MCF 10A (cell line): ENCODE measurements around the gene GSDMA. TPM values are rescaled to one million over a fixed set of nuclear protein-coding genes. Genes with fewer than 3 reads are reported as not detected.

Experiments
- BruUV-seq: library from RNA; stranded (reverse); fragments of 400-500 nt; replicated peaks from 2 replicates; lab custom pipeline; 2021; lab: Mats Ljungman, UMichigan
- CTCF ChIA-PET: fragments of 300-600 bp; sonication (Branson Sonifier 250); formaldehyde crosslinking; extraction: SDS; loops from one replicate; lab custom pipeline; 2021; ENCODE audit warnings: antibody characterized with exemption, inconsistent platforms; lab: Yijun Ruan, JAX
- POLR2A ChIA-PET: fragments of 300-600, 350-650 bp; sonication (Branson Sonifier 250); formaldehyde crosslinking; extraction: SDS; loops from one replicate; lab custom pipeline; 2020; ENCODE audit warnings: antibody characterized with exemption, inconsistent platforms; lab: Yijun Ruan, JAX
- DNase-seq: peaks from one replicate; pipeline ENCODE4 v3.0.0-alpha.2; 2018; ENCODE audit not compliant: unreplicated experiment
- H3K27ac Mint-ChIP-seq: one replicate; pipeline ENCODE4 v1.8.0; 2022; ENCODE audit warnings: mild to moderate bottlenecking, low read depth, mixed read lengths; ENCODE audit not compliant: unreplicated experiment
- H3K27me3 Mint-ChIP-seq: one replicate; pipeline ENCODE4 v1.8.0; 2022; ENCODE audit warnings: mixed read lengths; ENCODE audit not compliant: insufficient read depth, unreplicated experiment
- H3K36me3 Mint-ChIP-seq: one replicate; pipeline ENCODE4 v1.8.0; 2022; ENCODE audit warnings: mild to moderate bottlenecking, moderate library complexity, mixed read lengths; ENCODE audit not compliant: insufficient read depth, unreplicated experiment
- H3K4me1 Mint-ChIP-seq: one replicate; pipeline ENCODE4 v1.8.0; 2022; ENCODE audit warnings: mixed read lengths; ENCODE audit not compliant: insufficient read depth, unreplicated experiment
- H3K4me3 Mint-ChIP-seq: one replicate; pipeline ENCODE4 v1.8.0; 2022; ENCODE audit warnings: mild to moderate bottlenecking, moderate library complexity, mixed read lengths; ENCODE audit not compliant: unreplicated experiment
- H3K9me3 Mint-ChIP-seq: one replicate; pipeline ENCODE4 v1.8.0; 2022; ENCODE audit warnings: mixed read lengths; ENCODE audit not compliant: unreplicated experiment
- CTCF ChIP-seq: fragments of 200-600 bp; IDR thresholded peaks from one replicate; pipeline ENCODE4 v1.8.0; 2022; ENCODE audit warnings: antibody characterized with exemption, mild to moderate bottlenecking; ENCODE audit not compliant: unreplicated experiment
- intact Hi-C: fragments of 100-400 bp; cut with micrococcal nuclease; formaldehyde crosslinking; loops from 2 replicates; pipeline ENCODE4 v1.14.1; 2022
- total RNA-seq: library from RNA; stranded (reverse); gene quantifications from 2 replicates; pipeline ENCODE4 v1.2.3, GENCODE V29; 2022

Gene GSDMA
- total RNA-seq, 1 experiment from 2014 or later, result 0.77 TPM

DNA sequence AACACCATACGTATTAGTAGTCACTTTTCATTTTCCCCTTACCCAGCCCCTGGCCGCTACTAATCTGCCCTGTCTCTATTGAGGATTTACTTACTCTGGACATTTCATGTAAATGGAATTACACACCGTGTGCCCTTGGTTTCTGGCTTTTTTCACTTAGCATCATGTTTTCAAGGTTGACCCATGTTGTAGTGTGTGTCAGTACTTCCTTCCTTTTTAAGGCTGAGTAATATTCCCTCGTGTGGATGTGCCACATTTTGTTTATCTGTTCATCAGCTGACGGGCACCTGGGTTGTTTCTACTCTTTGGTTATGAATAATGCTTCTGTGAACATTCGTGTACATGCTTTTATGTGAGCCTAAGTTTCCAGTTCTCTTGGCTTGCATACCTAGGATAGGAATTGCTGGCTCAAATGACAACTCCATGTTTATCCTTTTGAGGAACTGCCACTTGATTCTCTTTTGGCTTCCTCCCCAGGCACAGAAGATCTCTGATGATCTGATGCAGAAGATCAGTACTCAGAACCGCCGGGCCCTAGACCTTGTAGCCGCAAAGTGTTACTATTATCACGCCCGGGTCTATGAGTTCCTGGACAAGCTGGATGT lies 25.5 kb downstream of the GSDMA start:
- no peak for TF ChIP-seq CTCF
- H3K36me3 Mint-ChIP-seq, result peaks cover 98% of the 10 kb centered on the region
- POLR2A ChIA-PET, result no interaction called here
- CTCF ChIA-PET, result interaction anchor here (0.6 to 0.8 kb wide), 3 partner anchors 40 to 300 kb away, joined by 3 to 4 read pairs (median 4); no protein-coding TSS in a partner anchor
- BruUV-seq, result no TSS peak
- H3K4me1 Mint-ChIP-seq, result no peaks in the 10 kb centered on the region
- H3K27ac Mint-ChIP-seq, result no peak overlapping the region
- H3K27me3 Mint-ChIP-seq, result no peaks in the 10 kb centered on the region
- H3K4me3 Mint-ChIP-seq, result no peak overlapping the region
- intact Hi-C loops, result no loop called here
- no peak for DNase-seq
- H3K9me3 Mint-ChIP-seq, result no peaks in the 10 kb centered on the region

- H3K27me3 Mint-ChIP-seq, result no peaks in the 10 kb centered on the region
- peaks cover 13% of the 10 kb centered on the region for H3K4me1 Mint-ChIP-seq
- CTCF ChIA-PET, result interaction anchor here (0.5 kb wide), 1 partner anchor 20 kb away, joined by 3 read pairs; no protein-coding TSS in a partner anchor
- H3K9me3 Mint-ChIP-seq, result no peaks in the 10 kb centered on the region
- POLR2A ChIA-PET, result interaction anchor here (0.9 to 2.5 kb wide), 3 partner anchors 12 to 116 kb away, joined by 3 to 7 read pairs (median 7); partner anchors contain the start of gene PSMD3
- H3K36me3 Mint-ChIP-seq, result peaks cover 76% of the 10 kb centered on the region
- TF ChIP-seq CTCF, result no peak
- intact Hi-C loops, result no loop called here
- no peak for DNase-seq
- H3K4me3 Mint-ChIP-seq, result no peak overlapping the region
- H3K27ac Mint-ChIP-seq, result no peak overlapping the region
- BruUV-seq, result no TSS peak
Observed at GRCh38 chr17:39994448-39994847, 31.6 kb downstream of the GSDMA start.

GRCh38 chr17:39995438-39995837 lies 32.6 kb downstream of the GSDMA start:
- no peak for TF ChIP-seq CTCF
- Mint-ChIP-seq H3K36me3 (peaks cover 66% of the 10 kb centered on the region), H3K4me1 (peaks cover 13% of the 10 kb centered on the region), H3K27me3 (no peaks in the 10 kb centered on the region), H3K9me3 (no peaks in the 10 kb centered on the region), H3K27ac (no peak overlapping the region), H3K4me3 (no peak overlapping the region)
- CTCF ChIA-PET, result no interaction called here
- peak; percentile 6 for DNase-seq
- no TSS peak for BruUV-seq
- POLR2A ChIA-PET, result interaction anchor here (1.0 to 3.0 kb wide), 5 partner anchors 13 to 104 kb away, joined by 3 to 11 read pairs (median 7); partner anchors contain the start of gene PSMD3
- intact Hi-C loops, result no loop called here

DNA sequence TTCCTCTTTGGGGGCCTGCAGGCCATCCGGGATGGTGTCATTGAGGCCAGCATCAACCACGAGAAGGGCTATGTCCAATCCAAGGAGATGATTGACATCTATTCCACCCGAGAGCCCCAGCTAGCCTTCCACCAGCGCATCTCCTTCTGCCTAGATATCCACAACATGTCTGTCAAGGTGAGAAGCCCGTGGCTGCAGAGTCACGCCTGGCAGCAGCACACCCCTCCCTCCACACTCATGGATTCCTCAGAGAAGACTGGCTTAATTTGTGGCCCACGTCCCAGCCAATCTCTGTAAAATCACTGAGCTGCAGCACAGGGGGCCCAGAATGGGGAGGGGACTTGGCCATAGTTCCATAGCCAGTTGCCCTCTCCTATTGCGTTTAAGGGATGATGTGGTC lies 33.4 kb downstream of the GSDMA start:
- no TSS peak for BruUV-seq
- ChIA-PET CTCF (interaction anchor here (0.6 to 1.5 kb wide), 5 partner anchors 17 to 155 kb away, joined by 3 to 5 read pairs (median 3); no protein-coding TSS in a partner anchor), POLR2A (interaction anchor here (0.6 to 3.0 kb wide), 6 partner anchors 16 to 103 kb away, joined by 3 to 11 read pairs (median 4); partner anchors contain the start of gene PSMD3)
- H3K9me3 Mint-ChIP-seq, result no peaks in the 10 kb centered on the region
- H3K27me3 Mint-ChIP-seq, result no peaks in the 10 kb centered on the region
- H3K4me1 Mint-ChIP-seq, result peaks cover 13% of the 10 kb centered on the region
- no peak for TF ChIP-seq CTCF
- peaks cover 59% of the 10 kb centered on the region for H3K36me3 Mint-ChIP-seq
- intact Hi-C loops, result no loop called here
- H3K4me3 Mint-ChIP-seq, result no peak overlapping the region
- DNase-seq, result no peak
- H3K27ac Mint-ChIP-seq, result no peak overlapping the region
